H1 (cell line): ENCODE data around the gene B4GALT5. TPM values are rescaled to one million over a fixed set of nuclear protein-coding genes. Genes with fewer than 3 reads are reported as not detected.
A peak's percentile ranks its signal among the peaks of the same experiment; 100 is the strongest.

Experiments used
- CTCF ChIA-PET: fragments of 300-600 bp; sonication (Branson Sonifier 250); formaldehyde crosslinking; loops from one replicate; lab custom pipeline; 2021; ENCODE audit not compliant: partially characterized antibody; lab: Charles Lee
- POLR2A ChIA-PET: fragments of 300-600 bp; sonication (Branson Sonifier 250); formaldehyde crosslinking; loops from one replicate; lab custom pipeline; 2021; ENCODE audit warnings: inconsistent platforms; ENCODE audit not compliant: partially characterized antibody; lab: Charles Lee
- DNase-seq, 2 experiments: peaks; one replicate each; pipeline versions ENCODE4 v3.0.0 to v3.0.0-alpha.2; 2010 to 2022; ENCODE audit warnings: low spot score in 2 of 2, low read depth in 1 of 2, mixed read lengths in 1 of 2
- FAIRE-seq: peaks from 2 replicates; lab custom pipeline; 2011; peaks lifted over from hg19 to GRCh38; lab: Jason Lieb, UNC
- H2AFZ ChIP-seq: 2 replicates; pipeline ENCODE4 v1.8.1; 2012; ENCODE audit warnings: low read length, inconsistent platforms
- H2AK5ac ChIP-seq: 2 replicates; pipeline ENCODE4 v1.6.1; 2013; ENCODE audit warnings: low read depth, low read length
- H2BK120ac ChIP-seq: replicated peaks from 2 replicates; pipeline ENCODE3; 2013; ENCODE audit warnings: low read depth, low read length, inconsistent platforms
- H2BK12ac ChIP-seq: 2 replicates; pipeline ENCODE4 v1.6.1; 2013; ENCODE audit warnings: low read depth, low read length
- H2BK15ac ChIP-seq: 2 replicates; pipeline ENCODE4 v1.6.1; 2013; ENCODE audit warnings: low read length
- H2BK20ac ChIP-seq: 2 replicates; pipeline ENCODE4 v1.6.1; 2013; ENCODE audit warnings: low read length
- H2BK5ac ChIP-seq: 2 replicates; pipeline ENCODE4 v1.6.1; 2013; ENCODE audit warnings: low read depth, low read length
- H3K14ac ChIP-seq: 2 replicates; pipeline ENCODE4 v1.6.1; 2013; ENCODE audit warnings: inconsistent platforms; ENCODE audit not compliant: insufficient read length
- H3K18ac ChIP-seq: 2 replicates; pipeline ENCODE4 v1.6.1; 2013; ENCODE audit warnings: low read length; ENCODE audit errors: extremely low read depth
- H3K23ac ChIP-seq: 2 replicates; pipeline ENCODE4 v1.6.1; 2013; ENCODE audit warnings: inconsistent platforms; ENCODE audit not compliant: insufficient read length
- H3K23me2 ChIP-seq: 2 replicates; pipeline ENCODE4 v1.6.1; 2013; ENCODE audit warnings: low read depth, low read length
- H3K27ac ChIP-seq: 2 replicates; pipeline ENCODE4 v1.6.1; 2011; ENCODE audit warnings: low read depth, low read length, inconsistent platforms
- H3K27me3 ChIP-seq, 4 experiments: replicated peaks in 1 of 4; 1 replicate in 1 of 4; 2 replicates in 3 of 4; pipeline versions ENCODE4 v1.6.1 to v1.8.1; 2011 to 2013; ENCODE audit warnings: low read length in 3 of 4, mild to moderate bottlenecking in 3 of 4, inconsistent platforms in 2 of 4, mixed read lengths in 2 of 4, moderate library complexity in 1 of 4; ENCODE audit not compliant: control insufficient read depth in 3 of 4, insufficient read depth in 3 of 4; ENCODE audit errors: extremely low read depth in 1 of 4
- H3K36me3 ChIP-seq, 4 experiments: 2 replicates each; pipeline versions ENCODE4 v1.6.1 to v1.8.1; 2011 to 2013; ENCODE audit warnings: mild to moderate bottlenecking in 4 of 4, low read length in 3 of 4, moderate library complexity in 2 of 4, control low read depth in 1 of 4, inconsistent platforms in 1 of 4; ENCODE audit not compliant: insufficient read depth in 4 of 4, control insufficient read depth in 2 of 4
- H3K4ac ChIP-seq: replicated peaks from 2 replicates; pipeline ENCODE3; 2013; ENCODE audit warnings: low read length, low read depth, mixed read lengths, inconsistent platforms; ENCODE audit not compliant: insufficient read length
- H3K4me1 ChIP-seq, 4 experiments: replicated peaks in 1 of 4; 1 replicate in 1 of 4; 2 replicates in 3 of 4; pipeline versions ENCODE4 v1.6.1 to v1.8.1; 2011 to 2013; ENCODE audit warnings: low read length in 3 of 4, inconsistent platforms in 2 of 4, mixed read lengths in 1 of 4; ENCODE audit not compliant: insufficient read depth in 4 of 4, control insufficient read depth in 3 of 4
- H3K4me2 ChIP-seq, 2 experiments: 2 replicates each; pipeline versions ENCODE4 v1.6.1 to v1.8.1; 2011 to 2013; ENCODE audit warnings: low read depth in 2 of 2, low read length in 2 of 2, control low read depth in 1 of 2, inconsistent platforms in 1 of 2, mild to moderate bottlenecking in 1 of 2; ENCODE audit not compliant: insufficient read depth in 1 of 2
- H3K4me3 ChIP-seq, 4 experiments: fragments of 200-600, 300-600 bp in 1 of 4; sonication (generic), shearing (Covaris generic), sonication (Bioruptor Twin) in 1 of 4; 2 replicates each; pipeline versions ENCODE4 v1.5.1 to v1.8.1; 2011 to 2016; ENCODE audit warnings: low read length in 4 of 4, low read depth in 3 of 4, control low read depth in 2 of 4, inconsistent platforms in 2 of 4, mild to moderate bottlenecking in 2 of 4, mixed read lengths in 1 of 4, moderate library complexity in 1 of 4; ENCODE audit not compliant: insufficient read depth in 2 of 4; ENCODE audit errors: extremely low read depth in 1 of 4
- H3K56ac ChIP-seq: replicated peaks from 2 replicates; pipeline ENCODE3; 2013; ENCODE audit warnings: low read depth, mild to moderate bottlenecking, mixed read lengths, low read length, inconsistent platforms; ENCODE audit not compliant: insufficient read length
- H3K79me1 ChIP-seq: 2 replicates; pipeline ENCODE4 v1.6.1; 2013; ENCODE audit warnings: low read depth, low read length, control low read depth
- H3K79me2 ChIP-seq, 2 experiments: 2 replicates each; pipeline versions ENCODE4 v1.6.1 to v1.8.1; 2012 to 2013; ENCODE audit warnings: low read length in 2 of 2, mild to moderate bottlenecking in 2 of 2, inconsistent platforms in 1 of 2; ENCODE audit not compliant: insufficient read depth in 2 of 2, control insufficient read depth in 1 of 2
- H3K9ac ChIP-seq, 4 experiments: replicated peaks in 1 of 4; 1 replicate in 1 of 4; 2 replicates in 3 of 4; pipeline versions ENCODE4 v1.6.1 to v1.8.1; 2011 to 2013; ENCODE audit warnings: low read depth in 3 of 4, low read length in 3 of 4, control low read depth in 2 of 4, mild to moderate bottlenecking in 2 of 4, moderate library complexity in 2 of 4, inconsistent platforms in 1 of 4; ENCODE audit errors: extremely low read depth in 1 of 4
- H3K9me3 ChIP-seq, 2 experiments: 2 replicates each; pipeline versions ENCODE4 v1.6.1 to v1.8.1; 2012 to 2013; ENCODE audit warnings: mild to moderate bottlenecking in 2 of 2, moderate library complexity in 2 of 2, control low read depth in 1 of 2, inconsistent platforms in 1 of 2, low read depth in 1 of 2, low read length in 1 of 2, mixed read lengths in 1 of 2; ENCODE audit not compliant: insufficient read depth in 2 of 2
- H4K20me1 ChIP-seq, 2 experiments: replicated peaks in 1 of 2; 2 replicates each; pipeline versions ENCODE3 to v1.8.1; 2011 to 2013; ENCODE audit warnings: inconsistent platforms in 2 of 2, low read length in 2 of 2, mild to moderate bottlenecking in 1 of 2; ENCODE audit not compliant: insufficient read depth in 2 of 2, control insufficient read depth in 1 of 2
- H4K5ac ChIP-seq: 2 replicates; pipeline ENCODE4 v1.6.1; 2013; ENCODE audit warnings: low read length, low read depth, mixed read lengths, inconsistent platforms; ENCODE audit not compliant: insufficient read length
- H4K8ac ChIP-seq: 2 replicates; pipeline ENCODE4 v1.8.0; 2013; ENCODE audit warnings: mild to moderate bottlenecking, moderate library complexity, low read length, inconsistent platforms; ENCODE audit not compliant: insufficient read depth; ENCODE audit errors: extremely low read depth
- H4K91ac ChIP-seq: replicated peaks from 2 replicates; pipeline ENCODE3; 2013; ENCODE audit warnings: low read length, mixed read lengths, inconsistent platforms; ENCODE audit not compliant: insufficient read length
- CHD2 ChIP-seq: IDR thresholded peaks from 2 replicates; pipeline ENCODE4 v1.6.1; 2012; ENCODE audit warnings: low read length, improper control_type of control experiment
- EZH2 ChIP-seq: fragments of 200-600 bp; sonication (generic); IDR thresholded peaks from 2 replicates; pipeline ENCODE4 v1.7.1; 2012; ENCODE audit warnings: low read depth, mild to moderate bottlenecking, moderate library complexity, low read length, inconsistent platforms; ENCODE audit not compliant: severe bottlenecking
- HDAC6 ChIP-seq: IDR thresholded peaks from one replicate; pipeline ENCODE4 v1.7.1; 2012; ENCODE audit warnings: low read depth, mild to moderate bottlenecking, inconsistent platforms, low read length, moderate library complexity
- NANOG ChIP-seq: IDR thresholded peaks from 2 replicates; pipeline ENCODE4 v1.6.1; 2011; ENCODE audit warnings: low read length, low read depth, mild to moderate bottlenecking, inconsistent platforms; ENCODE audit not compliant: insufficient read depth, poor library complexity, severe bottlenecking
- POLR2AphosphoS5 ChIP-seq: IDR thresholded peaks from 2 replicates; pipeline ENCODE4 v1.6.1; 2011; ENCODE audit warnings: low read depth, low read length
- RNF2 ChIP-seq: fragments of 200-900, 300-1000 bp; sonication (generic); IDR thresholded peaks from 2 replicates; pipeline ENCODE4 v1.7.1; 2016; ENCODE audit warnings: borderline replicate concordance, low read depth, mild to moderate bottlenecking, antibody characterized with exemption, low read length; ENCODE audit not compliant: poor library complexity, severe bottlenecking; ENCODE audit errors: missing control alignments
- SIRT6 ChIP-seq: IDR thresholded peaks from one replicate; pipeline ENCODE4 v1.7.1; 2012; ENCODE audit warnings: low read length, inconsistent platforms
- SP4 ChIP-seq: IDR thresholded peaks from 2 replicates; pipeline ENCODE4 v1.6.1; 2012; ENCODE audit warnings: low read length, inconsistent platforms
- SRF ChIP-seq: IDR thresholded peaks from 2 replicates; pipeline ENCODE4 v1.6.1; 2011; ENCODE audit warnings: mild to moderate bottlenecking, low read depth, low read length, moderate library complexity
- WGBS, 2 experiments: shearing (Covaris generic) in 1 of 2; methylation state at CpG; one replicate each; pipeline versions ENCODE4 v1.1.6 to v1.1.7; 2013 to 2015; ENCODE audit warnings: low lambda C conversion rate in 2 of 2, mixed read lengths in 2 of 2, inconsistent platforms in 1 of 2, low coverage in 1 of 2, missing lambda C conversion rate in 1 of 2; ENCODE audit not compliant: insufficient replicate concordance in 2 of 2, insufficient coverage in 1 of 2, insufficient read length in 1 of 2; ENCODE audit errors: extremely low coverage in 1 of 2, missing lambda C conversion rate in 1 of 2; 5-methylcytosine and 5-hydroxymethylcytosine counted together
- polyA plus RNA-seq, 7 experiments: library from polyadenylated mRNA; depleted of rRNA in 3 of 7; stranded (reverse) in 5 of 7; unstranded in 2 of 7; fragments of >200 nt in 5 of 7; fragments of 200-250 nt in 2 of 7; gene quantifications; 1 replicate in 5 of 7; 2 replicates in 1 of 7; 4 replicates in 1 of 7; pipeline versions ENCODE4 v1.2.1 to v1.2.3, GENCODE V29; 2011 to 2013; ENCODE audit warnings: missing spikeins in 2 of 7, mixed read lengths in 2 of 7
- total RNA-seq: library from RNA; stranded (reverse); fragmentation: NEBNext Ultra II Directional; extraction: Animal tissue kit (Norgen Biotek cat#: 25700); gene quantifications from 2 replicates; pipeline ENCODE4 v1.2.1, GENCODE V29; 2021
- TF ChIP-seq, protein P1 (sequence below): IDR thresholded peaks from 2 replicates; pipeline ENCODE4 v1.6.1; 2011; ENCODE audit warnings: low read length, improper control_type of control experiment

B4GALT5 gene
- total and polyA plus RNA-seq, 2 of the 8 experiments (the other 6 are each of a cell fraction or from before 2014, with no cell fraction given) = 46.5 to 75.4 TPM

DNA sequence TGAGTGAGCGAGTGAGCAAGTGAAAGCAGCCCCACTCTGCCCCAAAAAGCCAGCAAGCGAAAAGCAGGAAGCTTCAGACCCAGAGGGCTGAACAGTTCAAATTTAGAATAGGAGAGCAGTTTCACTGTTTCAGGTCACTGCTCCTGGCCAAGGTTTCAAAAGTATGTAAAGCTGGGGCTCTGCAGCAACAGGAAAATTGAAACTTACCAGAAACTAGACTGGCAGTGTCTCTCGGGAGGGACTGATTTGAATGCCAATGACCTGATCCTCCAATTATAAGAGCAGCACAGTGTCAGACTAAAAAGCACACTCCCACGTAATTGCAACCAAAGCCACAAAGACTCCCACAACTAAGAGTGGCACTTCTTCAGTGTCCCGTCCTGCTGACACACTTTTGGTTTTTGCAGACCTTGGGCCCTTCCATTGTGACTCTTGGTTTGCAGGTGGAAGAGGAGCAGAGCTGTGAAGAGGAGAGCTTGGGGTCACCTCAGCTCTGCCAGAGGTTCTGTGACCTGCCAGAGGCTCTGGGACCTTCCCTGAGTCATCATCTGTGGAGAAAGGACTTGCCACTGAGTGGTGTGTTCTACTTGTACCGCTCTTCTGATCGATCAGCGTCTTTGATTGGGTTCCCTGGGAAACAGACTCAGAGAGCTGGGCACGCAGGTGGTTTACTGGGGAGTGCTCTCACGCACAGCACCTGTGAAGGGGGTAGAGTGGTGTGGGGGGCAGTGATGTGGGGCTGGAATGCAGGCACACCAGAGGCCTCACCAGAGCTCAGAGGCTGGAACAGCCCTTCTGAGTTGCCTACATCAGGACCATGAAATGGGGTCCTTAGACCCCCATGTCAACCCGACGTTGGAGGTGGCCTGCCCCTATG lies 93.1 kb downstream of the B4GALT5 start:
- WGBS, 2 experiments = 90% methylated on average over 12 of the region's 12 CpGs; no CpG with 5 or more reads in 1 of the 2 experiments
- POLR2A ChIA-PET = interaction anchor here (0.6 to 2.0 kb wide), 3 partner anchors 10 to 263 kb away, joined by 3 to 7 read pairs (median 5); no protein-coding TSS in a partner anchor
- no peak overlapping the region for H3K23ac ChIP-seq
- H3K56ac ChIP-seq = no peak overlapping the region
- no peak overlapping the region for H2AK5ac ChIP-seq
- H3K18ac ChIP-seq = no peak overlapping the region
- peaks cover 2 to 6% of the 10 kb centered on the region in 2 experiments for H4K20me1 ChIP-seq
- DNase-seq (no peak), FAIRE-seq (no peak)
- H3K23me2 ChIP-seq = peaks cover 12% of the 10 kb centered on the region; the same call in 1 of the 2 replicates
- no peak overlapping the region for H3K4ac ChIP-seq
- no peak overlapping the region for H2BK15ac ChIP-seq
- no peak overlapping the region for H4K5ac ChIP-seq
- H2BK120ac ChIP-seq = no peak overlapping the region
- no peak overlapping the region for H2BK12ac ChIP-seq
- no peak overlapping the region for H2BK5ac ChIP-seq
- H3K4me2 ChIP-seq = no peak overlapping the region
- H3K27ac ChIP-seq = no peak overlapping the region
- no peaks in the 10 kb centered on the region for H3K79me1 ChIP-seq
- H2AFZ ChIP-seq = no peak overlapping the region
- CTCF ChIA-PET = interaction anchor here (0.7 to 3.2 kb wide), 4 partner anchors 12 to 290 kb away, joined by 3 to 11 read pairs (median 5); no protein-coding TSS in a partner anchor
- peaks cover under 1 to 3% (median 2%) of the 10 kb centered on the region in 4 experiments; a peak in 6 of 7 replicates for H3K4me1 ChIP-seq
- no peak overlapping the region for H4K91ac ChIP-seq
- no peaks in the 10 kb centered on the region for H3K27me3 ChIP-seq
- H3K79me2 ChIP-seq = no peaks in the 10 kb centered on the region
- H2BK20ac ChIP-seq = no peak overlapping the region
- H3K4me3 ChIP-seq = no peak overlapping the region
- no peak overlapping the region for H3K14ac ChIP-seq
- peak overlapping the region; percentile 29; the same call in 1 of the 2 replicates for H4K8ac ChIP-seq
- no peak overlapping the region for H3K9ac ChIP-seq
- no peaks in the 10 kb centered on the region for H3K36me3 ChIP-seq
- peaks cover 0 to 3% of the 10 kb centered on the region in 2 experiments; a peak in 1 of 4 replicates for H3K9me3 ChIP-seq
- TF ChIP-seq NANOG (no peak), POLR2AphosphoS5 (no peak), HDAC6 (no peak), SIRT6 (no peak), SP4 (no peak), RNF2 (no peak), EZH2 (no peak), CHD2 (no peak), SRF (no peak)
- TF ChIP-seq, protein P1, sequence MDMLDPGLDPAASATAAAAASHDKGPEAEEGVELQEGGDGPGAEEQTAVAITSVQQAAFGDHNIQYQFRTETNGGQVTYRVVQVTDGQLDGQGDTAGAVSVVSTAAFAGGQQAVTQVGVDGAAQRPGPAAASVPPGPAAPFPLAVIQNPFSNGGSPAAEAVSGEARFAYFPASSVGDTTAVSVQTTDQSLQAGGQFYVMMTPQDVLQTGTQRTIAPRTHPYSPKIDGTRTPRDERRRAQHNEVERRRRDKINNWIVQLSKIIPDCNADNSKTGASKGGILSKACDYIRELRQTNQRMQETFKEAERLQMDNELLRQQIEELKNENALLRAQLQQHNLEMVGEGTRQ = no peak
